Tibial artery (tissue), 4 donors: ENCODE results near the gene ANGPTL8.

Experiments
- DNase-seq, 2 donors: peaks; one replicate each; pipeline ENCODE4 v3.0.0-alpha.2; 2019
- H3K27ac ChIP-seq, 2 donors: fragments of 200-600 bp; sonication (generic) in 1 of 2; 1 replicate in 1 of 2; 2 replicates in 1 of 2; pipeline ENCODE4 v1.5.1; 2018 to 2019; ENCODE audit warnings: mild to moderate bottlenecking in 1 of 2
- H3K27me3 ChIP-seq, 2 donors: fragments of 200-600 bp; sonication (generic) in 1 of 2; one replicate each; pipeline versions ENCODE4 v1.5.1 to v1.6.0; 2016 to 2019
- H3K36me3 ChIP-seq, 3 donors: fragments of 200-600 bp; sonication (generic) in 2 of 3; one replicate each; pipeline ENCODE4 v1.5.1; 2016 to 2019; ENCODE audit warnings: mild to moderate bottlenecking in 2 of 3
- H3K4me1 ChIP-seq, 4 donors: fragments of 200-600 bp; sonication (generic) in 2 of 4; 1 replicate in 3 of 4; 2 replicates in 1 of 4; pipeline ENCODE4 v1.5.1; 2016 to 2019
- H3K4me3 ChIP-seq, 2 donors: fragments of 200-600 bp; sonication (generic) in 1 of 2; 1 replicate in 1 of 2; 2 replicates in 1 of 2; pipeline ENCODE4 v1.5.1; 2018 to 2019; ENCODE audit warnings: mild to moderate bottlenecking in 2 of 2
- H3K9me3 ChIP-seq, 3 donors: fragments of 200-600 bp; sonication (generic) in 1 of 3; one replicate each; pipeline ENCODE4 v1.5.1; 2016 to 2019
- intact Hi-C: fragments of 100-400 bp; cut with DNase I; formaldehyde crosslinking; loops from one replicate; pipeline ENCODE4 v1.15.0; 2023; ENCODE audit warnings: low total_unique reads
- TF ChIP-seq, protein P1 (sequence below), 2 experiments: fragments of 200-600 bp in 1 of 2; fragments of 450-650 bp in 1 of 2; IDR thresholded peaks; one replicate each; pipeline ENCODE4 v1.5.1; 2017 to 2019; ENCODE audit warnings: antibody characterized with exemption in 2 of 2, mild to moderate bottlenecking in 1 of 2, moderate library complexity in 1 of 2

ANGPTL8 gene

DNA sequence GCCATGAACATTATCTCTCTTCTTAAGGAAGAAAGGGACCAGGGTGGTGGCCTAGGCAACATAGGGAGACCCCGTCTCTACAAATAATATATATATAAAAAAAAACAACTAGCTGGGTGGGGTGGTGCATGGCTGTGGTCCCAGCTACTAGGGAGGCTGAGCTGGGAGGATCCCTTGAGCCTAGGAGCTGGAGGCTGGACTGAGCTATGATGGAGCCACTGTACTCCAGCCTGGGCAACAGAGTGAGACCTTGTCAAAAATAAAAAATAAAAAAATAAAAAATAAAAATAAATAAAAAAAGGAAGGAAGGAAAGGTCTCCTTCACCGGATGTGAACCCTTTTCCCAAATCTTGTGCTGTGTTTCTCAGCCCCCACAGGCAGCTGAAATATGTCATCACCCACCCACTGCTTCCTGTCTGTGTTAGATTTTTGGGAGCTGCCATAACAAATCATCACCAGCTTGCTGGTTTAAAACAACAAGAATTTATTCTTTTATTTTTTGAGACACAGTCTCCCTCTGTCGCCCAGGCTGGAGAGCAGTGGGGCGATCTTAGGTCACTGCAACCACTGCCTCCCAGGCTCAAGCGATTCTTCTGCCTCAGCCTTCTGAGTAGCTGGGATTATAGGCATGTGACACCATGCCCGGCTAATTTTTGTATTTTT lies 47.0 kb downstream of the ANGPTL8 start:
- no peaks in the 10 kb centered on the region for H3K9me3 ChIP-seq
- no peaks in the 10 kb centered on the region for H3K36me3 ChIP-seq
- TF ChIP-seq, protein P1, sequence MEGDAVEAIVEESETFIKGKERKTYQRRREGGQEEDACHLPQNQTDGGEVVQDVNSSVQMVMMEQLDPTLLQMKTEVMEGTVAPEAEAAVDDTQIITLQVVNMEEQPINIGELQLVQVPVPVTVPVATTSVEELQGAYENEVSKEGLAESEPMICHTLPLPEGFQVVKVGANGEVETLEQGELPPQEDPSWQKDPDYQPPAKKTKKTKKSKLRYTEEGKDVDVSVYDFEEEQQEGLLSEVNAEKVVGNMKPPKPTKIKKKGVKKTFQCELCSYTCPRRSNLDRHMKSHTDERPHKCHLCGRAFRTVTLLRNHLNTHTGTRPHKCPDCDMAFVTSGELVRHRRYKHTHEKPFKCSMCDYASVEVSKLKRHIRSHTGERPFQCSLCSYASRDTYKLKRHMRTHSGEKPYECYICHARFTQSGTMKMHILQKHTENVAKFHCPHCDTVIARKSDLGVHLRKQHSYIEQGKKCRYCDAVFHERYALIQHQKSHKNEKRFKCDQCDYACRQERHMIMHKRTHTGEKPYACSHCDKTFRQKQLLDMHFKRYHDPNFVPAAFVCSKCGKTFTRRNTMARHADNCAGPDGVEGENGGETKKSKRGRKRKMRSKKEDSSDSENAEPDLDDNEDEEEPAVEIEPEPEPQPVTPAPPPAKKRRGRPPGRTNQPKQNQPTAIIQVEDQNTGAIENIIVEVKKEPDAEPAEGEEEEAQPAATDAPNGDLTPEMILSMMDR (IDR thresholded peaks at IDR 0.05): peak in 1 of 2 experiments; percentile 35
- H3K27ac ChIP-seq: peak overlapping the region in 1 of 2 donors; percentile 25
- intact Hi-C loops: no loop called here
- DNase-seq: peak in 1 of 2 donors; percentile 22
- H3K4me1 ChIP-seq: peaks cover 0 to 5% (median 0%) of the 10 kb centered on the region in 4 donors
- no peaks in the 10 kb centered on the region for H3K27me3 ChIP-seq
- no peak overlapping the region for H3K4me3 ChIP-seq

DNA sequence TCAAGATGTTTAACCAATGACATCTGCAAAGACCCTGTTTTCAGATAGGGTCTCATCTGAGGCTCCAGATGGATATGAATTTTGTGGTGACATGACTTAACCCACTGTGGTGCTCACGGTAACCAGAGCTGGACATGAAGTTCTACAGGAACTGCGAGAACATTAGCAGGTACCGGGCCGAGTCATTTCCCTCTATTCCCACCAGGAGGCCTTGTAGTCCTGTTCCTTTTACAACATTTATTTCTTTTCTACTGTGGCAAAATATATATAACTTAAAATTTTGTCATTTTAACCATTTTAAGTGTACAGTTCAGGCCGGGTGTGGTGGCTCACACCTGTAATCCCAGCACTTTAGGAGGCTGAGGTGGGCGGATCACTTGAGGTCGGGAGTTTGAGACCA lies 48.9 kb downstream of the ANGPTL8 start:
- TF ChIP-seq, protein P1 (IDR thresholded peaks at IDR 0.05): peak; percentile 28 to 31
- intact Hi-C loops: no loop called here

DNA sequence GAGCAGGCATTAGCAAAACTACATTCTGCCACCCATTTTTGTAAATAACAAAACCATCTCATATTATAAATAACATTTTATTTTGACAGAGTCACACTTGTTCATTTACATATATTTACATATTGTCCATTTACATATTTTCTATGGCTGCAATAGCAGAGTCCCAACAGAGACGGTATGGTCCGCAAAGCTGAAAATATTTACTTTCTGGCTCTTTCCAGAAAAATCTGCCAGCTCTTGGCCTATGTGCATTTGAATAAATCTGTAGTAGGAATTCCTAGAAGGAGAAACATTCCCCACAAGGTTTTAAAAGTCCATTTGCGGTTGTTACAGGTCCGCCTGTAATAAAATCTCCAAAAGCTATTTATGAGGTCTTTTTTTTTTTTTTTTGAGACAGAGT lies 50.8 kb downstream of the ANGPTL8 start:
- Histone ChIP-seq H3K36me3 (no peaks in the 10 kb centered on the region), H3K4me3 (no peak overlapping the region), H3K9me3 (no peaks in the 10 kb centered on the region), H3K27ac (no peak overlapping the region), H3K4me1 (peaks cover 0 to 12% (median 8%) of the 10 kb centered on the region in 4 donors), H3K27me3 (no peaks in the 10 kb centered on the region)
- intact Hi-C loops: loop anchor here (5.0 to 10.0 kb wide), 3 partner anchors 47 to 157 kb away; partner anchors contain the start of genes RAB3D and SWSAP1
- no peak for DNase-seq
- TF ChIP-seq, protein P1 (IDR thresholded peaks at IDR 0.05): no peak

More for the DNA sequence above, 48.9 kb downstream of the ANGPTL8 start:
- peaks cover 0 to 5% (median 2%) of the 10 kb centered on the region in 4 donors for H3K4me1 ChIP-seq
- H3K9me3 ChIP-seq: no peaks in the 10 kb centered on the region
- no peaks in the 10 kb centered on the region for H3K27me3 ChIP-seq
- no peak overlapping the region for H3K27ac ChIP-seq
- no peaks in the 10 kb centered on the region for H3K36me3 ChIP-seq
- no peak overlapping the region for H3K4me3 ChIP-seq
- no peak for DNase-seq

DNA sequence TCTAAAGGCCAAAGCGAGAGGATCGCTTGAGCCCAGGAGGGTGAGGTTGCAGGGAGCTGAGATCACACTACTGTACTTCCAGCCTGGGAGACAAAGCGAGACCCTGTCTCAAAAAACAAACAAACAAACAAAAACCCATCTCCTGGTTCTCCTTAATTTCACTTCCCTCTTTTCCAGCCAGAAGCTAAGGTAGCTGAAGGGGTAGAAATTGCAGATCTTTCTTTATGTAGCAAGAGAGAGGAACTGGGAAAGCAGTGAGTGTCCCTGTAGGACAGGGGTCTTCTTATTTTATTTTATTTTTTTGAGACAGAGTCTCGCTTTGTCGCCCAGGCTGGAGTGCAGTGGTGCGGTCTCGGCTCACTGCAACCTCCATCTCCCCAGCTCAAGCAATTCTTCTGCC lies 52.0 kb downstream of the ANGPTL8 start:
- peaks cover 0 to 20% (median 15%) of the 10 kb centered on the region in 4 donors for H3K4me1 ChIP-seq
- intact Hi-C loops: loop anchor here (5.0 to 10.0 kb wide), 3 partner anchors 46 to 156 kb away; partner anchors contain the start of genes RAB3D and SWSAP1
- DNase-seq: no peak
- TF ChIP-seq, protein P1 (IDR thresholded peaks at IDR 0.05): no peak
- no peaks in the 10 kb centered on the region for H3K36me3 ChIP-seq
- H3K4me3 ChIP-seq: no peak overlapping the region
- no peaks in the 10 kb centered on the region for H3K27me3 ChIP-seq
- no peak overlapping the region for H3K27ac ChIP-seq
- no peaks in the 10 kb centered on the region for H3K9me3 ChIP-seq
